Aorta (tissue), 5 donors: ENCODE measurements around the gene SPATA31C1. TPM values are rescaled to one million over a fixed set of nuclear protein-coding genes. Genes with fewer than 3 reads are reported as not detected.

Experiments
- ATAC-seq: fragments of 200-7000 bp; cut with Tn5 transposase; one replicate; pipeline ENCODE4 v1.9.1; 2022; ENCODE audit warnings: moderate library complexity; ENCODE audit not compliant: low FRiP score
- DNase-seq, 2 donors: peaks; one replicate each; pipeline ENCODE4 v3.0.0-alpha.2; 2020
- H3K27ac ChIP-seq, 2 donors: one replicate each; pipeline ENCODE4 v1.5.1; 2013; ENCODE audit warnings: low read length in 2 of 2, mild to moderate bottlenecking in 2 of 2, moderate library complexity in 2 of 2, control low read depth in 1 of 2, inconsistent platforms in 1 of 2, low read depth in 1 of 2
- H3K27me3 ChIP-seq, 2 donors: one replicate each; pipeline ENCODE4 v1.6.1; 2013; ENCODE audit warnings: control low read depth in 1 of 2, low read length in 1 of 2, mild to moderate bottlenecking in 1 of 2, moderate library complexity in 1 of 2; ENCODE audit not compliant: insufficient read depth in 2 of 2, control insufficient read depth in 1 of 2
- H3K36me3 ChIP-seq, 2 donors: one replicate each; pipeline ENCODE4 v1.6.1; 2013; ENCODE audit warnings: control low read depth in 1 of 2, low read length in 1 of 2, mild to moderate bottlenecking in 1 of 2; ENCODE audit not compliant: insufficient read depth in 2 of 2, control insufficient read depth in 1 of 2
- H3K4me1 ChIP-seq, 2 donors: one replicate each; pipeline ENCODE4 v1.6.1; 2013; ENCODE audit warnings: low read length in 2 of 2, control low read depth in 1 of 2, mild to moderate bottlenecking in 1 of 2, moderate library complexity in 1 of 2; ENCODE audit not compliant: insufficient read depth in 2 of 2, control insufficient read depth in 1 of 2
- H3K4me3 ChIP-seq, 2 donors: one replicate each; pipeline ENCODE4 v1.5.1; 2013; ENCODE audit warnings: low read length in 2 of 2, control low read depth in 1 of 2, mild to moderate bottlenecking in 1 of 2
- H3K9me3 ChIP-seq: one replicate; pipeline ENCODE4 v1.6.1; 2013; ENCODE audit warnings: mild to moderate bottlenecking, low read length; ENCODE audit not compliant: control insufficient read depth
- WGBS, 2 donors: extraction: QIAGEN DNeasy Blood & Tissue Kit; methylation state at CpG; one replicate each; pipeline ENCODE4 v1.1.7; 2013; 5-methylcytosine and 5-hydroxymethylcytosine counted together
- intact Hi-C, 2 donors: fragments of 100-400 bp; cut with DNase I; formaldehyde crosslinking; loops; one replicate each; pipeline versions ENCODE4 v1.14.2 to v1.15.0; 2022
- polyA plus RNA-seq, 2 donors: library from polyadenylated mRNA; stranded (reverse); fragments of 200-250 nt; gene quantifications; one replicate each; pipeline ENCODE4 v1.2.3, GENCODE V29; 2013
- total RNA-seq, 2 donors: library from RNA; stranded (reverse); fragmentation: NEBNext Ultra II Directional; extraction: Animal tissue kit (Norgen Biotek cat#: 25700); gene quantifications; one replicate each; pipeline ENCODE4 v1.2.1, GENCODE V29; 2021
- donor health status: healthy with polysubstance abuse.
- donor health status: Bipolar disorder and iron deficiency.
- donor health status: DM: no; HTN: no; CAD: no.
- donor health status: DM: no; HTN: no; CAD: no.
- donor health status: DM: yes; HTN: yes; CAD: no.

Gene SPATA31C1
- total and polyA plus RNA-seq, 4 donors = not detected

DNA sequence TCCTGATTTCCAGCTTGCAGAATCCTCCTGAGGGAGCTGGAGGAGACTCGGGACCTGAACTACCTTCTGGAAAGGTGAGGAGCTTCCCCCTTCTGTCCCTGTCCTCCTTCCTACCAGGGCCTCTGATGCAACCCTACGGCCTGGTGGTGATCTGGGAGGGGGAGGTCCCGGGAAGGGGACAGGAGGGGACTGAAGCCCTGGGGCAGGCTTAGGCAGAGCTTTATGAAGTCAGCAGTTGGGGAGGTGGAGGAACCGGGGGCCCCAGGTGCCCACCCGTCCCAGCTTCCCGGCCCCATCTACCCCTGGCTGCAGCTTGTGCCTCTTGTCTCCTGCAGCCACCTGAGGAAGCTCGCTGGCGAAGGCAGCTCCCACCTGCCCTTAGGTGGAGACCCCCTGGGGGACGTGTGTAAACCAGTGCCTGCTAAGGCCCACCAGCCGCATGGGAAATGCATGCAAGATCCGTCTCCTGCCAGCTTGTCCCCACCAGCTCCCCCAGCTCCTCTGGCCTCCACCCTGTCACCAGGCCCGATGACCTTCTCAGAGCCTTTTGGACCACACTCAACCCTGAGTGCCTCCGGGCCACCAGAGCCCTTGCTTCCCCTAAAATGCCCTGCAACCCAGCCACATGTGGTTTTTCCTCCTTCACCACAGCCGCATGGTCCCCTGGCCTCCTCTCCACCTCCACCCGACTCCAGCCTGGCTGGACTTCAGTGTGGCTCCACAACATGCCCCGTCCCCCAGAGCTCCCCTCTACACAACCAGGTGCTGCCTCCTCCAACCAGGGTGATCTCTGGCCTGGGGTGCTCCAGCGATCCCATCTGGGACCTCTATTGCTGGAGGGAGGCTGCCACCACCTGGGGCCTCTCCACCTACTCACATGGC, 32.9 kb upstream of the SPATA31C1 start:
- H3K27me3 ChIP-seq = no peaks in the 10 kb centered on the region
- H3K9me3 ChIP-seq = no peaks in the 10 kb centered on the region
- H3K4me3 ChIP-seq = no peak overlapping the region
- 92% methylated on average over 16 to 17 of the region's 17 CpGs for WGBS, 2 donors
- intact Hi-C loops = no loop called here
- ATAC-seq (no peak), DNase-seq (no peak)
- no peaks in the 10 kb centered on the region for H3K4me1 ChIP-seq
- no peak overlapping the region for H3K27ac ChIP-seq
- no peaks in the 10 kb centered on the region for H3K36me3 ChIP-seq

DNA sequence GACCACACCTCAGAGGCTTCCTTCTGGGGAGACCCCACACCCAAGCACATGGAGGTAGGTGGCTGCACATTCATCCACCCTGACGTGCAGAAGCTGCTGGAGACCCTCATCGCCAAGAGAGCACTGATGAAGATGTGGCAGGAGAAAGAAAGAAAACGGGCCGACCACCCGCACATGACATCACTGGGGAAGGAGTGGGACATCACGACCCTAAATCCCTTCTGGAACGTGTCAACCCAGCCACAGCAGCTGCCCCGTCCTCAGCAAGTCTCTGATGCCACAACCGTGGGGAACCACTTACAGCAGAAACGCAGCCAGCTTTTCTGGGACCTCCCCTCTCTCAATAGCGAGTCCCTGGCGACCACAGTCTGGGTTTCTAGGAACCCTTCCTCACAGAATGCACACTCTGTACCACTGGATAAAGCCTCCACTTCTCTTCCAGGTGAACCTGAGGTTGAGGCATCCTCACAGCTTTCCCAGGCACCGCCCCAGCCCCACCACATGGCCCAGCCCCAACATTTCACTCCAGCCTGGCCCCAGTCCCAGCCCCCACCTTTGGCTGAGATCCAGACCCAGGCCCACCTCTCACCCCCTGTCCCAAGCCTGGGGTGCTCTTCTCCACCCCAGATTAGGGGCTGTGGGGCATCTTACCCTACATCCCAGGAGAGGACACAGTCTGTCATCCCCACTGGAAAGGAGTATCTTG, 32.1 kb upstream of the SPATA31C1 start:
- intact Hi-C loops = no loop called here
- ATAC-seq (no peak), DNase-seq (no peak)
- Histone ChIP-seq H3K9me3 (no peaks in the 10 kb centered on the region), H3K27ac (no peak overlapping the region), H3K27me3 (no peaks in the 10 kb centered on the region), H3K36me3 (no peaks in the 10 kb centered on the region), H3K4me1 (no peaks in the 10 kb centered on the region), H3K4me3 (no peak overlapping the region)
- 88 to 89% methylated on average over 13 of the region's 13 CpGs for WGBS, 2 donors

DNA sequence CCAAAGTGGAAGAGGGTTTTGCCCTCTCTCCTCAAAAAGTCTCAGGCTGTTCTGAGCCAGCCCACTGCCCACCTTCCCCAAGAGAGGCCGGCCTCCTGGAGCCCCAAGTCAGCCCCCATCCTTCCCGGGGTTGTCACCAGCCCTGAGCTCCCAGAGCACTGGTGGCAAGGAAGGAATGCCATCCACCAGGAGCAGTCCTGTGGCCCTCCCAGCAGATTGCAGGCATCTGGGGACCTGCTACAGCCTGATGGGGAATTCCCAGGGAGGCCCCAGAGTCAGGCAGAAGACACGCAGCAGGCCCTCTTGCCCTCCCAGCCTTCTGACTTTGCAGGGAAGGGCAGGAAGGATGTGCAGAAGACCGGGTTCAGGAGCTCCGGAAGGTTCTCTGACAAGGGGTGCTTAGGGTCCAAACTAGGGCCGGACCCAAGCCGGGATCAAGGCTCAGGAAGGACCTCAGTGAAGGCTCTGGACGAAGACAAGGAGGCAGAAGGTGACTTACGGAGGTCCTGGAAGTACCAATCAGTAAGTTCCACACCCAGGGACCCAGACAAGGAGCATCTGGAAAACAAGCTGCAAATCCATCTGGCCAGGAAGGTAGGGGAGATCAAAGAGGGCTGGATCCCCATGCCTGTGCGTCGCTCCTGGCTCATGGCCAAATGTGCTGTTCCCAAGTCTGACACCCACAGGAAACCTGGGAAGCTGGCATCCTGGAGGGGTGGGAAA, 31.4 kb upstream of the SPATA31C1 start:
- no peaks in the 10 kb centered on the region for H3K4me1 ChIP-seq
- no peak for DNase-seq
- no peak overlapping the region for H3K27ac ChIP-seq
- no peak for ATAC-seq
- no peaks in the 10 kb centered on the region for H3K36me3 ChIP-seq
- 83 to 85% methylated on average over 11 of the region's 11 CpGs for WGBS, 2 donors
- no peaks in the 10 kb centered on the region for H3K27me3 ChIP-seq
- intact Hi-C loops = no loop called here
- no peaks in the 10 kb centered on the region for H3K9me3 ChIP-seq
- H3K4me3 ChIP-seq = no peak overlapping the region

DNA sequence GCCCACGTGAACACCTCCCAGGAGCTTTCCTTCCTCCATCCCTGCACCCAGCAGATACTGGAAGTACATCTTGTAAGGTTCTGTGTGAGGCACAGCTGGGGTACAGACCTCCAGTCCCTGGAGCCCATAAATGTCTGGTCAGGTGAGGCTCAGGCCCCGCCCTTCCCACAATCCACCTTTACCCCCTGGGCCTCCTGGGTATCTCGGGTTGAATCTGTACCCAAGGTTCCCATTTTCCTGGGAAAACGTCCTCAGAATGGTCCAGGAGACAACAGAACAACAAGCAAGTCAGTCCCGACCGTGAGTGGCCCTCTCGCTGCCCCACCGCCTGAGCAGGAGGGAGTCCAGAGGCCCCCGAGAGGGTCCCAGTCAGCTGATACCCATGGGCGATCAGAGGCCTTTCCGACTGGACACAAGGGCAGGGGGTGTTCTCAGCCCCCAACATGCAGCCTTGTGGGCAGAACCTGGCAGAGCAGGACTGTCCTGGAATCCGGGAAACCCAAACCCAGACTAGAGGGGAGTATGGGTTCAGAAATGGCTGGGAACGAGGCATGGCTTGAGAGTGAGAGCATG, 30.7 kb upstream of the SPATA31C1 start:
- DNase-seq = no peak
- WGBS, 2 donors = 86 to 88% methylated on average over 13 of the region's 13 CpGs
- Histone ChIP-seq H3K4me1 (no peaks in the 10 kb centered on the region), H3K4me3 (no peak overlapping the region), H3K27ac (no peak overlapping the region), H3K9me3 (no peaks in the 10 kb centered on the region), H3K27me3 (no peaks in the 10 kb centered on the region), H3K36me3 (no peaks in the 10 kb centered on the region)
- no peak for ATAC-seq
- intact Hi-C loops = no loop called here

DNA sequence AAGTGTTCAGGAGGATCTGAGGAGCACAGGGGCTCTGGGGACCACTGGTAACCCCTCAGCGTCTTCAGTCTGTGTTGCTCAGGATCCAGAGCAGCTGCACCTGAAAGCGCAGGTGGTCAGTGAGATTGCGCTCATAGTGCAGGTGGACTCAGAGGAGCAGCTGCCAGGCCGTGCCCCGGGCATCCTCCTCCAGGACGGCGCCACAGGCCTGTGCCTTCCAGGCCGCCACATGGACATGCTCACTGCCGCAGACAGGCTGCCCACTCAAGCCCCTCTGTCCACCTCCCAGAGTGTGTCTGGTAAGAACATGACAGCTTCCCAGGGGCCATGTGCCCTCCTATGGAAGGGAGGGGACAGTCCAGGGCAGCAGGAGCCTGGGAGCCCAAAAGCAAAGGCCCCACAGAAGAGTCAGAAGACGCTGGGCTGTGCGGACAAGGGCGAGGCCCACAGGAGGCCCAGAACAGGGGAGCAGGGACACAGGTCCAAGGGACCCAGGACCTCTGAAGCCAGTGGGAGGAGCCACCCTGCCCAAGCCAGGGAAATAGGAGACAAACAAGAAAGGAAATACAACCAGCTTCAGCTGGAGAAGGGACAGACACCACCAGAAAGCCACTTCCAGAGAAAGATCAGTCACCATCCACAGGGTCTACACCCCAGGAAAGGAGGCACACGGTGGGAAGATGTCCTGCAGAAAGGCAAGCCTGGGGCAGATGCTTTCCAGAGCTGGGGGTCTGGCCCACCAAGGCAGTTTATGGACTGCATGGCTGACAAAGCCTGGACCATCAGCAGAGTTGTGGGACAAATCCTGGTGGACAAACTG, 29.9 kb upstream of the SPATA31C1 start:
- Histone ChIP-seq H3K36me3 (no peaks in the 10 kb centered on the region), H3K27ac (no peak overlapping the region), H3K9me3 (no peaks in the 10 kb centered on the region), H3K4me1 (no peaks in the 10 kb centered on the region), H3K27me3 (no peaks in the 10 kb centered on the region), H3K4me3 (no peak overlapping the region)
- WGBS, 2 donors = 93 to 94% methylated on average over 13 of the region's 13 CpGs
- no peak for ATAC-seq
- DNase-seq = no peak
- intact Hi-C loops = no loop called here

DNA sequence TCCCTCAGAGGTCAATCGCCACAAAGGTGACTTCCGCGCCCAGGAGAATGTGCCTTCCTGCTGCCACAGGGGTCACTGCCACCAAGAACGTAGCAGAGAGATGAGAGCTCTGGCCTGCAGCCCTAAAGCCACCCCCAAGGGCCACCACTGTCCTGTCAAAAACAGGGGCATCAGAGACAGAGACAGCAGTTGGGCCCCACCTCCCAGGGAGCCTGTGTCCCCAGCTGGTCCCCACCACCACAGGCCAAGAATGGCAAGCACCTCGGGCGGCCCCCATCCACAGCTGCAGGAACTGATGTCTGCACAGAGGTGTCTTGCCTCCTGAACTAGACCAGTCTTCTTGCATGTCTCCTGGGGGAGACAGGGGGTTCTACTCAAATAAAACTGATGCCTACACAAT, 29.3 kb upstream of the SPATA31C1 start:
- no peak for ATAC-seq
- H3K36me3 ChIP-seq = no peaks in the 10 kb centered on the region
- DNase-seq = no peak
- H3K27me3 ChIP-seq = no peaks in the 10 kb centered on the region
- WGBS, 2 donors = 74 to 90% methylated on average over 6 of the region's 6 CpGs
- no peak overlapping the region for H3K4me3 ChIP-seq
- H3K9me3 ChIP-seq = no peaks in the 10 kb centered on the region
- intact Hi-C loops = no loop called here
- H3K27ac ChIP-seq = no peak overlapping the region
- H3K4me1 ChIP-seq = no peaks in the 10 kb centered on the region

DNA sequence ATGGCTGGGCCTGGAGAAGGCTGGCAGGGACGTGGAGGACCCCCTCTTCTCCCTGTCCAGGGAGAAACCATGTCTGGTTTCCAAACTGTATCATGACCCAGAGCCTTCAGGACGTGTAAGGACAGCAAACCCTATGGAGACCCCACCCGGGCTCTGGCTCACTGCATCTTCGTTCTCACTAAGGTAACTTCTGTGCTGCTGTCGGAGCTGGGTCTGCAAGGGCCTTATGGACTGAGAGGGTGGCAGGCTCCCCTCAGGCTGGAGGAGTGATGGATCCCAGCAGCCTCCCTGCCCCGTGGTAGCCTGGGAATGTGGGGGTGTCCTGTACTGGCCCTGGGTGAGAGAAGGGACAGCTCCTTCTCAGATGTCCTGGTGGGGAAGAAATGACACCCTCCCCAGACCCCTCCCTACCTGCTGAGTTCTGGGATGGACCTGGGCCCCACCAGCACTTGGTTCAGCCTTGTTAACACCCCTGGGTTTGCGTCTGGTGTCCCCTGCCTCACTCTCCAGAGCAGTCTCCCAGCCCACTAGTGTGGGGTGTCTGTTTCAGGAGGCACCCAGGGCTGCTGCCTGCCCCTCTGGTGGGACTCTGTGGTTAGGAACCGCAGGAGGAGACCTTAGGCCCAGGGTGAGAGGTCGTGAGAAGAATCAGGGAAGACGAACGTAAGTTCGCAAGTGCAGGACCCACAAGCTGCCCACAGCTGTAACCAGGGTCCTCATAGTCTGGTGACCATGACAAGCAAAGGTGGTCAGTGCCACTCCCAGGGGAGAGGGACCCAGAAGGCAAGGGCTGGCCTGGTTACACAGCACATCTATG, 28.5 kb upstream of the SPATA31C1 start:
- Histone ChIP-seq H3K36me3 (no peaks in the 10 kb centered on the region), H3K9me3 (no peaks in the 10 kb centered on the region), H3K4me3 (no peak overlapping the region), H3K27me3 (no peaks in the 10 kb centered on the region), H3K4me1 (no peaks in the 10 kb centered on the region), H3K27ac (no peak overlapping the region)
- intact Hi-C loops = no loop called here
- DNase-seq (no peak), ATAC-seq (no peak)
- 91 to 92% methylated on average over 12 of the region's 12 CpGs for WGBS, 2 donors
